GM19240 (cell line): ENCODE data around the gene YES1.

Source experiments
- DNase-seq: peaks from one replicate; pipeline ENCODE4 v3.0.0; 2011; ENCODE audit warnings: low spot score; ENCODE audit not compliant: insufficient read length

The YES1 gene

DNA sequence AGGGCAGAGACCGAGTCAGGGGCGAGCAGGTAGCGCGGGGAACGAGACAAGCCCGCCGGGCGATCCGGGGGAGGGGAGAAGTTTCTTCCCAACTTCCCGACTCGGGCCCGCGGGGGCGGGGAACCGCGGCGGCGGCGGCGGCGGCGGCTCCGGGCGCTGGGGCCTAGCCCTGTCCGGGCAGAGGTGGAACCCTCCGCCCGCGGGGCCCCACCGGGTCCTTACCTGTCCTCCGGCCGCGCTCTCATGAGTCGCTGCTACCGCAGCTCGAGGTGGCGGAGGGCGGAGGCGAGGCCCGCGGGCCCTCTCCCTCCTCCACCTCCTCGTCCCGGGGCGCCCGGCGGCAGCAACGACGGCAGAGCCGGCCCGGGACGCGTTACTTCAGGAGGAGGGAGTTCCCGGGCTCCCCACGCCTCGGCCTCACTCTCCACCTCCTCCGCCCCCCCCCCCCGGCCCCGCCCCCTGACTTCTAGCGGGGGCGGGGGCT, at the start of gene YES1:
Gene YES1, minus strand, starts transcription at position 351 of the 484 bp plus-strand sequence. CDS start 55,415 bp downstream, outside the sequence.
- DNase-seq: peak; percentile 55

DNA sequence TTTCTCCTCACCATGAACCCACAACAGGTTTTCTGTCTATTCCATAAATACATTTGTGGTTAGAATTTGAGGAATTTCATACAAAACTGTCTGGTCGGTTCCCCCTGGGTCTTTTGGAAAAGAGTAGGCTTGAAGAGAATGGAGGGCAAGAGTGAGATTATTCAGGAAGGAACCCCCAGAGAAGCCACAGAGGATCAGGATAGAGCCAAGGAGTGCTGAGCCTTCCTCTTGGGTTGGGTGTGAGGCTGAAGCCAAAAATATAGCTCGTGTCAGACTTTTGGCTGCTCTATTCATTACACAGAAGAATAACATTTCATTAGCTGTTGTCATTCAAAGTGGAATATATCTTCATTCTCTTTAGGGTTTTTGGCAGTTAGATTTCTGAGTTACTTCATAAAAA, 45.9 kb upstream of the YES1 start:
- no peak for DNase-seq

DNA sequence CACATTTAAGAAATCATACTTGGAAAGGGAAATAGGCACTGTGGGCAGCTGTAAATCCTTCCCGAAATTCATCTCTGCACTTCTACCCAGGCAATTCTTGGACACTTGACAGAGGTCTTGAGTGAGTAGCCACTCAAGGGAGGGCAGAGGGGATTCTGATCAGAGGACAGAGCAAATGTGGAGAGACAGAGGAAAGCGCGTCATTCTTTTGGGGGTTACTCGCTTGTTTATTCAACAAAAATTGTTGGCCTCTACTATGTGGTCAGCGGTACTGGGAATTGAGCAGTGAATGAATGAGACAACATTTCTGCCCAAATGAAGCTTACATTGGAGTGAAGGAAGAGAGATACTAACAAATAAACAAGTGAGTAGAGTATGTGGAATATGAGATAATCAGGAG, 41.4 kb upstream of the YES1 start:
- DNase-seq: no peak

DNA sequence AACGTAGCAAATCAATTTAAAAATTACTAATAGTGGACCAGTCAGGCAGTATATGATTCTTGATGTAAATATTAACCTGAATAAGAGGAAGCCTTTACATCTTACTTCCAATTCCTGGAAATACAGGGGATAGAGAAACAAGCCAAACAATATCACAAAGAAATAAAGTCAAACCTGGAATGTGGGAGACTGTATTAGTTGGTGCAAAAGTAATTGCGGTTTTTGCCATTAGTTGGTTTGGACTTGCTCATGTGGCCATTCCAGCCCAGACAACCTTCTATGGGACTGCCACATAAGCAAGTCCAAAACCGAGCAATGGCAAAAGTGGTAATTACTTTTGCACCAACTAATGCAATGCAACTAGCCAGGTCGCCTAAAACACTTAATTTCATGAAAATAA, 38.9 kb upstream of the YES1 start:
- no peak for DNase-seq

DNA sequence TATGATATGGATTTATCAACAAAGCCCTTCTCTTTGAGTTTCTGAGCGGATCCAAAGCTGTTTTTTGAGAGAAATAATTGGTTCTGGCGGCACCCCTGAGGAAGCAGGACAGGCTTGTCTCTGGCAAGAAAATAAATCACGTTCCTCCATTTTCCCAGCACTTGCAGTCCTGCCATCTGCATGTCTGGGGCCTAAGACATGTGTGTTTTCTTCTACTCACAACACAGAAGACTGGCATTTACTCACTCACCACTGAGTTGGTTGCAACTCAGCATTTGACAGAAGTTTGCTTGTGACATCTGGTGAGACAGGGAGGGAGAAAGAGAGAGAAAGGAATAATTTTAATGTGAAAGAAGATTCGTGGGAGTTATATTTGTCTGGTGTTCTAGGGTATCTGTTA, 37.0 kb upstream of the YES1 start:
- no peak for DNase-seq

DNA sequence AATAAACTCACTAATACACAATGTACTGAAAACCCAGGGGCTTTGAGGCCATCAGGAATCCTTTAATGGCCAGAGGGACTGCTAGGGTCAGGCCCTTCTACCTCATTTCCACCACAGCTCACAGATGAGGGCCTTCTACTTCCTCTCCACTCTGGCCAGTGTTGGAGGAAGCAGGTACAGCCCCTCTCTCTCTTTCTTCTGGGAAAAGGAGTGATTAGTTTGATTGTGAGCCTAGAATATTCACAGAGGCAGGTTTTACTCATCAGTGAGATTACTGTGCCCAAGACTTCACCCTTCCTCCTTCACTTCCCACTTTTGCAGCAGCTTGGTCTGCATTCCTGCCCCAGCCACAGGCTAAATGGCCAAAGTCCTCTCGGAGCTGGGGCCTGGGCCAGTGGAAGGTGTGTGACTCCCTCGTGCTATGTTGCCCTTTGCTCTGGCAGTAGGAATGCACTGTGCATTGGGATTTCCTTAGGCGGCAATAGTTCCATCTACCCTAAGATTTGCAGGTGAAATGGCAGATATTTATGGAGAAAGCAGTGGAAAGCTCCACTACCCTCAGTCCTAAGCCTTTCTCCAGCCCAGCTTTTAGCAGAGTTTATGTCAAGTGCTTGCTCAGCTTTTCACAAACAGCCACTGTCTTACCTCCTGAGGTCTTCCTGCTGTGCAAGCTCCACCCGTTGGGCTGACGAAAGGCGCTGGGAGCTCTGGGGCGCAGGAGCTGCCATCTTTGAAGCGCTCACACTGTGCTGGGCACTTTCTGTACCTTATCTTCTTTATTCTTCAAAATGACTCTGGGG, 36.2 kb upstream of the YES1 start:
- no peak for DNase-seq

DNA sequence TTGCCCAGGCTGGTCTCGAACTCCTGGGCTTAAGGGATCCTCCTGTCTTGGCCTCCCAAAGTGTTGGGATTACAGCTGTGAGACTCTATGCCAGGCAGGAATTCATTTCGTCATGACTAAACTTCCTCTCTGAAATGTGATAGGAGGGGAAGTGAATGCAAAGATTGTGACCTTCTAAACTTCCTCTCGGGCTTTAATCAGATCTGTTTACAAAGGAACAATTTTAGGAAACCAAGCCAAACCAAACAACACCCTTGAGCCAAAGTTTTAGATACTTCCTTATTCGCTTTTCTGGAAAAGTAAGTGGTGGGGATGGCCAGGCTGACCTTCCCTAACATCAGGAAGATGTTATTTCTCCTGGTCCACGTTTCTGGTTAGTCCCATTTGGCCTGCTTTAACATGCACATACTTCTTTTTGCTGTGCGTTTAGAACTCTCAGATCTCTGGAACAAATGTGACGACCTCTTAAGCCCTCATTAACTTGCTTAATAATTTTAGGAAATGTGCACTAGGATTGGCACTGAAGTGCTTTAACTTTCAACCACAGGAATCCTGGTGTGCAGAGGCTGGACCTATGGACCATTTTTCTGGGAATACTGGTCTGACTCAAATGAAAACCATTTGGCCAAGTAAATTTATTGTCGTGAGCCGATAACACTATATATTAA, 33.2 kb upstream of the YES1 start:
- no peak for DNase-seq

DNA sequence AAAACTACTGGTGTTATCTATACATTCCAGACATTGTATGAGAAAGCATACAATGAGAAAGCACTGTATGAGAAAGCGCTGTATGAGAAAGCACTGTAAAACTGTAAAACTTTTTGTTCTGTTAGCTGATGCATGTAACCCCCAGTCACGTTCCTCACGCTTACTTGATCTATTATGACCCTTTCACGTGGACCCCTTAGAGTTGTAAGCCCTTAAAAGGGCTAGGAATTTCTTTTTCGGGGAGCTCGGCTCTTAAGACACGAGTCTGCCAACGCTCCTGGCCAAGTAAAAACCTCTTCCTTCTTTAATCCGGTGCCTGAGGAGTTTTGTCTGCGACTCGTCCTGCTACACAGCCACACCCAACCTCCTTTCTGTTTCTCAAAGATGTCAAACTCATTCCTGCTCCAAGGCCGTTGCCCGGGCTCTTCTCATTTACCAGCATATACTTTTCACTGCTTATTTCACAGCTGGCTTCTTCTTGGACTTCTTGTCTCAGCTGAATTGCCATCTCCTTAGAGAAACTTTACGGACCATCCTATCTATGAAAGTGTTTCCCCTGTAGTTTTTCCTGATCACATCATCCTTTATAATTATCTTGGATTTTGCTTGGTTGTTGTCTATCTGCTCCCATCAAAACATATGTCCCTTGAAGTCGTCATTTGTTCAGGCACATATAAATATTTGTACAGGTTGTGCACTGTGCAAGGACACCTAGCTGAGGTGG, 29.8 kb upstream of the YES1 start:
- no peak for DNase-seq

DNA sequence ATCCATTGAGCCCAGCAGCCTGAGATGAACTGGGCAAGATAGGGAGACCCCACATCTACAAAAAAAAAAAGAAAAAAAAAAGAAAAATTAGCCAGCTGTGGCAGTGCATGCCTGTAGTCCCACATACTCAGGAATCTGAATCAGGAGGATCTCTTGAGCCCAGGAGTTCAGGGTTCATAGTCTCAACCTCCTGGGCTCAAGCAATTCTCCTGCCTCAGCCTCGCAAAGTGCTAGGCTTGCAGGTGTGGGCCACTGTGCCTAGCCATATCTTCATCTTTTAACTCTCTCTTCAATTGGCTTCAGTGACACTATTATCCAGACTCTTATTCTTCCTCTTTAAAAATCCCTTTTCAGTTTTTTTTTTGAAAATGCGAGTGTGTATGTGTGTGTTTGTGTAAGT, 28.5 kb upstream of the YES1 start:
- DNase-seq: no peak

DNA sequence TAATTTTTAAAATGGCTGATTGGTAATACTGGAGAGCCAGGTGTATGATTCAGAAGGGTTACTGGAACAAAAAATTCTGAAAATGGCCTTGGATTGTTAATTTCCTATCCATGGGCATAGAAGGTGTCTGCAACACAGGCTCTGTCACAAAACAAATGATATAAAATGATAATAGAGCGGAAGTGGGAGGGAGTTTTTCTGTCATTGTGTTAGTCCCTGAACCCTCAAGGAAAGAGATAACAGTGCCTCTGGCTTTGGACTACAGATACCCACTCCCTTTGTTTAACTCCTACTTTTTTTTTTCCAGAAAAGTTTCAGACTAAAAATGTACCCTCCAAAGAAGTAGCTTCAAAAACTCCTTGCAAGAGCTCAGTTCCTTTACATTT, 28.0 kb upstream of the YES1 start:
- DNase-seq: no peak

DNA sequence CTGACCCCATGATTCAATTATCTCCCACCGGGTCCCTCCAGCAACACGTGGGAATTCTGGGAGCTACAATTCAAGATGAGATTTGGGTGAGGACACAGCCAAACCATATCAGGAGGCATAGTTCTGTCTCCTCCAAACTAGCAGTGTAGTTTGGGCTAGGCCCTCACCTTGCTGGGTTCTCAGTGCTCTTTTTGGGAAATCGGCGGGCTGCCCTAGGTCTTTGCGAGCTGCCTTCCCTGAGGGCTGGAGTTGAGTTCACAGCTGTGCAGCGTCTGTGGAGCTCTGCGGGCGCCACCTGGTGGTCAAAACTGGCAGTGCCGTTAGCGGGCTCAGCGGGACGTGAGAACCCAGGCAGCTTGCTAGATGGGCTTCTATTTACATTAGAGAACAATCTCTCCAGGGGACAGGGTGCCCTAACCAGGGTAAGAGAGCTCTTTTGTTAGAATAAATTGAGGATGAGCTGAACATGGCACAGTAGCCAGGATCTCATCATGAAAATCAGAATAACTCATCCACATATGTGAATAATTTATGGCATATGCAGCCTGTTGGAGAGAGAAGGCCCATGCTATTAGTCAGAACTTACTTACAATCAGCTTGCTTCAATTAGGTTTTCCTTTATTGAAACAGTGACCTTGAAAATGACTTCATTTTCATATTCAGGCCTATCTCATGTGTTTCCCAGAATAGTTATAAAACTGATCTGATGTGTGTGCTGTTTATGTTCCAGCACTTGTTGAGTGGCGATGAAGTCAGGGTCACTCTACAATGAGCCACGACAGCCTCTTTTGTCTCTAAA, 27.4 kb upstream of the YES1 start:
- DNase-seq: peak; percentile 82

DNA sequence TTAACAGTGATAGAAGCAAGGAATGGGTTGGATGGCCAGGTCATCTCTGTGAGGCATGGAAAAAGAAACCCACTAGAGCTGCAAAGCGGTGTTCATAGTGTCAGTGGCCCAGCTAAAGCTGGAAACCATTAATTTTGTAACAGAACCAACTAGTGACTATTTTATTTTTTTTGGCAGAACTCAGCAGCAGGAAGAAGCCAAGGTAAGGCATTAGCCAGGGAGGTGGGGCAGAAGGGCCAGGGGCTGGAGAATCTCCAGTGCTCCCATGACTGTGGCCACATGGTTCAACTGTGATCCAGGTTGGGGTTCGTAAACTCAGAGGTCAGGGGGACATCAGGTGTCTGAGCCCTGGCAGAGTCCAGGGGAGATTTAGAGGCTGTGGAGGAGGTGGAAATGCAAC, 25.9 kb upstream of the YES1 start:
- no peak for DNase-seq

DNA sequence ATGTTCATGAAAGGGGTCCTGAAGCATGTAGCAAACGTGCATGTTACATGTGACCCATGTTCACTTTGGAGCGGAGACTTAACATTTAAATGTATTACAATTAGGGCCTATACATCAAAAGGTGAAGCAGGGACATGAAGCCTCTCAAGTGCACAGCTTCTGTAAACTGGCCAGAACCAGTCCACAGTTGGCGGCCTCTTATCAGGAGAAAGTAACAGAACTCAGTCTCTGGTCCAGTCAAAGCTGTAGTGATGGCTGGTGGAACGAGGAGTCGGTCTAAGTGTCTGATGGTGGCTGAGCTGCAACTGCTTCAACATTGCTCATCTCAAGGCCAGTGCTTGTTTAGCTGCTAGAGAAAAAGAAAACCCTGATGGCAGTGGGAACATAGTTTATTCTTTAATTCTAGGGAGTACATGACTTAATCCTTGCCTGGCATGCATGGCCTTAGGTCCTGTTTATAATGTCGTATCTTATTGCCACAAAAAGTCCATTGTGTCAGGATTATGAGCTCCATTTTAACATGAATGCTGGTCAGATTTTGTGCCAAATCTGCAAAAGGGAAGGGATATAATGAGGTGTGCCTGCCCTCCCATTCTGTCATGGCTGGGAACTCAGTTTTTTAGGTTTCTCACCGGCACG, 22.2 kb upstream of the YES1 start:
- no peak for DNase-seq

DNA sequence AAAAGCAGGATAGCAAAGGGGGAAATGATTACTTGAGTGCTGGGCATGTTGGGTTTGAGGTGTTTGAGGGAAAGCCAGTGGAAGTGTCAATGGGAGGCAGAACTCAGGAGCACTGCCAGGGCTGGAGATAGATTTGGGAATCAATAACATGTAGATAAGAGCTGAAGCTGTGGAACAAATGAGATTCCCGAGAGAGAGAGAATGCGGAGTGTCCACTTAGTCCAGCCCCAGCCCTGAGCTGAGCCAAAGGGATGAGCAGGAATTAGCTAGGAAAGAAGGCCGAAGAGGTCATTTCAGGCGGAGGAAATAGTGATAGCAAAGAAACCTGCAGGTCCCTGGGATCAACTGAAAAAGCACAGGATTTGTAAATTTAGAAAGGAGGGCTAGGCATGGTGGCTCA, 21.2 kb upstream of the YES1 start:
- DNase-seq: no peak

DNA sequence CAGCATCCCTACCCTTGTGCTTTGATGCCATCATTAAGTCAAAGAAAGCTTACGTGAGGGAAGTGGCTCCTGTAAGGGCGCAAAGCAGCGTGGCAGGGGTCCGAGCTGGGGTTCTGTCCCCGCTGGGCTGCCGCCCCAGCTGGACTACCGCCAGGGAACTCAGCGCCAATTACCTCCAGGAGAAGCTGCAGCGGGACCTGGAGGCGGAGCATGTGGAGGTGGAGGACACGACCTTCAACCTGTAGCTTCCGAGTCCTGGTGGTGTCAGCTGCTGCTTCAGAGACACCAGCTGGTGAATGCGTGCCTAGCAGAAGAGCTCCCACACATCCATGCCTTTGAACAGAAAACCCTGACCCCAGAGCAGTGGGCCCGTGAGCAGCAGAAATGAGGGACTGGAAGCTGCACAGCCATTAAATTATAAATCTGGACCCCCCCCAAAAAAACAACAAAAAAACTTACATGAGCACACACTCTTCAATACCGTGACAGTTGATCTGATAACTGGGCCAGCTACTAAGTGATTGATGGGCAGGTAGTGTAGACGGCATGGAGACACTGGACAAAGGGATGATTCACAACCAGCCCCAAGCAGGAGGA, 20.1 kb upstream of the YES1 start:
- DNase-seq: no peak

DNA sequence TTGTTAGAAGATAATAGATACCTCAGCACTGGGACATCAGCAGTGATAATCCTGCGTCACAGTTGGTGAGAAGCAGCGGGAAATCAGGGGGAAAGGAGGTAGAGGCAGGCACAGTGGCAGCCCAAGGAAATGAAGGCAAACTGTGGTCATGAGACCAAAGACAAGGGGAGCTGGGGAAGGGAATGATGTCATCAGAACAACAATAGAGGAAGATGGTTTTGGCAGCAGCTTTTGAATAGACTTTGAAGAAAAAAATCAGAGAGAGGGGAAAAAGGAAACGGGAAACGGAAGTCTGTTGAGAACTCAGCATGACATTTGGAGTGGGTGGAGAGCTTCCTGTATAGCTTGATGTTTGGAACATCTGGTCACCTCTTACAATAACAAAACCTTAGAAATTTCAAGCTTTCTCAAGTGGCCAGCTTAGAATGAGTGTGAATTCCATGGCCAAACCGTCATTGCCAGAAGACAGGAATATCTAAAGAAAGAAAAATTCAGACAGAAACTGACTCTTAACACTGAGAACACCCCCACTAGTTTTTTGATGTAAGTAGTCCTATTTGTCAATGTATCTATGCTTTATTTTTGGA, 18.4 kb upstream of the YES1 start:
- DNase-seq: no peak

DNA sequence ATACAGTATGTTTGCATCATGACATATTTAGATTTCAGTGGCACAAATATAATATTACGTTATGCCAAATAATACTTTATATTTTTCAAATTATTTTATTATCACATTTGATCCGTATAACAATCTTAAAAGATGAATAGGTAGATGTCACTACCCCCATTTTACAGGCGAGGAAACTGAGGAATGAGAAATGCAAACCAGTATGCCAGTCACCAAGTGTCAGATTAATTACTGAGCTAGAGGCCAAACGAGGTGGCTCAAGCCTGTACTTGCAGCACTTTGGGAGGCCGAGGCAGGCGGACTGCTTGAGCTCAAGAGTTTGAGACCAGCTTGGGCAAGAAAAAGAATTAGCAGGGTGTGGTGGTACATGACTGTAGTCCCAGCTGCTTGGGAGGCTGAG, 17.4 kb upstream of the YES1 start:
- DNase-seq: no peak

DNA sequence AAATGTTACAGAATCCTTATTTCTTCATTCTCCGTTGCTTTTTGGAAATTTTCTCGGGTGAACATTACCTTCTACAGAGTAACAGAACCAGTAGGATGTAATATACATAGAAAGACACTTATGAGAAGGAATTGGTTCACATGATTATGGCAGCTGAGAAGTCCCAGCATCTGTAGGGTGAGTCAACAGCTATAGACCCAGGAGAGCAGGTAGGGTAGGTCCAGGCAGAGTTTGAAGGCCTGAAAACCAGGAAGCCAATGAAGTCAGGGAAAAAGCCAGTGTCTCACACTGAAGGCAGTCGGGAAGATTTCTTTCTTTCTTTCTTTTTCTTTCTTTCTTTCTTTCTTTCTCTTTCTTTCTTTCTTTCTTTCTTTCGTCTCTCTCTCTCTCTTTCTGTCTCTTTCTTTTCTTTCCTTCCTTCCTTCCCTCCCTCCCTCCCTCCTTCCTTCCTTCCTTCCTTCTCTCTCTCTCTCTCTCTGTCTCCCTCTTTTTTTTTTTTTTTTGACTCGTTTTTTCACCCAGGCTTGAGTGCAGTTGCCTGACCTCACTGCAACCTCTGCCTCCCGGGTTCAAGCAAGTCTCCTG, 15.1 kb upstream of the YES1 start:
- no peak for DNase-seq

DNA sequence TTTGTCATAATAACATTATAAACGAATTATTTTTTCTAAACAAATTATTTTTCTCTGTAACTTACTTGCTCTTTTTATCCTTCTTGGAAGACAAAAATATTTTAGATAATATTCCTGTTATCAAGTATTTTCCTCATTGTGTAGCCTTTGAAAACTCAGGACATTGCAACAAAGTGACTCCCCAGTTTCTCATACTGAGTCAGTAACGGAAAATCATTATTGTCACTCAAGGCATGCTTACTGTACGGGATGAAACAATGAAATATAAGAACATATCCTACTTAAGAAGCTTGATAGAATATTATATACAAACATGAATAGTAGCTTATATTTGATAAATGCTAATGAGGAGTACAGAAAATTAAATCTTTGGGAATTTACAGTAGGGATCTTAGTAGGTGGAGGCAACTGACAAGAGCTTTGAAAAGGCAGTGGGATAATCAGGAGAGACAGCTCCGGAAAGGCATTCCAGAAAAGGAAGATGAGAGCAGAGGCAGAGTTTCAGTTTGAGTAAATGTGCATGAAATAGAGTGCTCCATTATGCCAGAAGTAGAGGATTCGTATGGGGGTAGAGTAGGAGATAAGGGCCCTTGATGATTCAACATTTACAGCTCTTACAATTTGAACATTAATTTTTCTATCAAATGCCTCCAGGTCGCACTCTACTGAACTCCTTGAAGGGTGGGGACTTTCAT, 14.0 kb upstream of the YES1 start:
- DNase-seq: no peak
